CD4-positive, alpha-beta T cell treated with Interleukin-6 for 4 hours (primary cell): ENCODE measurements around the gene CXCL12.
A peak's percentile ranks its signal among the peaks of the same experiment; 100 is the strongest.

Source experiments
- DNase-seq: peaks from one replicate; pipeline ENCODE4 v3.0.0-alpha.2; 2020; ENCODE audit warnings: mixed read lengths

CXCL12 gene

GRCh38 chr10:44398747-44399658 lies 14.1 kb upstream of the CXCL12 start:
- DNase-seq, result no peak

GRCh38 chr10:44398271-44398670 lies 13.4 kb upstream of the CXCL12 start:
- DNase-seq, result no peak

- DNase-seq, result no peak
Observed at GRCh38 chr10:44397476-44398225, 12.8 kb upstream of the CXCL12 start.

GRCh38 chr10:44396671-44397191 lies 11.8 kb upstream of the CXCL12 start:
- no peak for DNase-seq

GRCh38 chr10:44395902-44396670 lies 11.2 kb upstream of the CXCL12 start:
- DNase-seq, result no peak

- no peak for DNase-seq
Observed at GRCh38 chr10:44395396-44395795, 10.5 kb upstream of the CXCL12 start.

GRCh38 chr10:44394696-44395381 lies 9.9 kb upstream of the CXCL12 start:
- DNase-seq, result no peak

- no peak for DNase-seq
Observed at GRCh38 chr10:44393834-44394547, 9.1 kb upstream of the CXCL12 start.

- DNase-seq, result no peak
Observed at GRCh38 chr10:44393051-44393630, 8.2 kb upstream of the CXCL12 start.

- DNase-seq, result no peak
Observed at GRCh38 chr10:44392420-44392819, 7.5 kb upstream of the CXCL12 start.

- no peak for DNase-seq
Observed at GRCh38 chr10:44391981-44392380, 7.1 kb upstream of the CXCL12 start.

- no peak for DNase-seq
Observed at GRCh38 chr10:44390585-44391072, 5.7 kb upstream of the CXCL12 start.

GRCh38 chr10:44389556-44389955 lies 4.7 kb upstream of the CXCL12 start:
- DNase-seq, result no peak

- no peak for DNase-seq
Observed at GRCh38 chr10:44389150-44389549, 4.3 kb upstream of the CXCL12 start.

GRCh38 chr10:44388641-44389040 lies 3.7 kb upstream of the CXCL12 start:
- no peak for DNase-seq

- no peak for DNase-seq
Observed at GRCh38 chr10:44387853-44388251, 3.0 kb upstream of the CXCL12 start.

- DNase-seq, result peak; percentile 29
Observed at GRCh38 chr10:44386546-44387052, 1.7 kb upstream of the CXCL12 start.

GRCh38 chr10:44385696-44386441 lies 972 bp upstream of the CXCL12 start:
- no peak for DNase-seq

- no peak for DNase-seq
Observed at GRCh38 chr10:44384601-44385025, 284 bp downstream of the CXCL12 start.
